T-helper 2 cell treated with Interferon-gamma antibody and Interleukin-4, amounts not matched to agents 100 ng/mL and 5 ng/mL, for 36 hours (primary cell): Measurements from ENCODE around the gene NSF. TPM values are rescaled to one million over a fixed set of nuclear protein-coding genes. Genes with fewer than 3 reads are reported as not detected.

Source experiments
- intact Hi-C: fragments of 100-400 bp; cut with micrococcal nuclease; formaldehyde crosslinking; loops from one replicate; pipeline ENCODE4 v1.15.1; 2023
- total RNA-seq: library from RNA; stranded (reverse); gene quantifications from 2 replicates; pipeline ENCODE4 v1.2.3, GENCODE V29; 2022

The NSF gene
- total RNA-seq, 1 donor from 2014 or later, result 40.4 TPM

- intact Hi-C loops, result no loop called here
Observed at GRCh38 chr17:46796956-46797530, 206.6 kb downstream of the NSF start.

GRCh38 chr17:46800573-46800972, 210.1 kb downstream of the NSF start:
- intact Hi-C loops, result no loop called here

GRCh38 chr17:46802800-46803199, 212.3 kb downstream of the NSF start:
- intact Hi-C loops, result no loop called here

- intact Hi-C loops, result no loop called here
Observed at GRCh38 chr17:46803544-46803943, 213.1 kb downstream of the NSF start.

- intact Hi-C loops, result no loop called here
Observed at GRCh38 chr17:46805771-46806170, 215.3 kb downstream of the NSF start.

Other genes with a start within 250 kb of the NSF start
- 18.4 and 21.8 TPM in 2 replicates for gene ARL17B, start 228.9 kb upstream of the NSF start, total RNA-seq
- gene LRRC37A2, start 78.2 kb upstream of the NSF start, total RNA-seq, result 9.6 and 10.1 TPM in 2 replicates
- 28.3 and 30.1 TPM in 2 replicates for gene ARL17A, start 11.0 kb upstream of the NSF start, total RNA-seq
- gene WNT3, start 228.0 kb downstream of the NSF start, total RNA-seq, result not detected in 2 replicates